Activated CD4-positive, alpha-beta memory T cell treated with anti-CD3 and anti-CD28 coated beads for 36 hours (primary cell): ENCODE results near the gene NEURL1B. TPM values are rescaled to one million over a fixed set of nuclear protein-coding genes. Genes with fewer than 3 reads are reported as not detected.
"Not testable (repeated sequence)": the region's sequence is repeated elsewhere in the genome, so short reads cannot be mapped to it uniquely, and the experiment has no call there.

Experiments used
- CTCF ChIA-PET: fragments of 350-600 bp; sonication (Branson Sonifier 250); formaldehyde crosslinking; loops from one replicate; lab custom pipeline; 2021; ENCODE audit warnings: antibody characterized with exemption, inconsistent platforms; lab: Charles Lee
- POLR2A ChIA-PET: fragments of 350-600 bp; sonication (Branson Sonifier 250); formaldehyde crosslinking; loops from one replicate; lab custom pipeline; 2021; ENCODE audit warnings: antibody characterized with exemption; lab: Charles Lee
- DNase-seq: peaks from one replicate; pipeline ENCODE4 v3.0.0-alpha.2; 2020
- H3K27ac Mint-ChIP-seq: one replicate; pipeline ENCODE4 v1.8.0; 2021; ENCODE audit warnings: mixed read lengths
- H3K27me3 Mint-ChIP-seq: one replicate; pipeline ENCODE4 v1.8.0; 2021; ENCODE audit warnings: mixed read lengths
- H3K36me3 Mint-ChIP-seq: one replicate; pipeline ENCODE4 v1.8.0; 2021; ENCODE audit warnings: mixed read lengths
- H3K4me1 Mint-ChIP-seq: one replicate; pipeline ENCODE4 v1.8.0; 2021; ENCODE audit warnings: low read depth, mixed read lengths
- H3K4me3 Mint-ChIP-seq: one replicate; pipeline ENCODE4 v1.8.0; 2021; ENCODE audit warnings: mild to moderate bottlenecking, mixed read lengths
- H3K9me3 Mint-ChIP-seq: one replicate; pipeline ENCODE4 v1.8.0; 2021; ENCODE audit warnings: mixed read lengths
- intact Hi-C: fragments of 100-400 bp; cut with micrococcal nuclease; formaldehyde crosslinking; loops from one replicate; pipeline ENCODE4 v1.15.1; 2023
- total RNA-seq, 2 experiments: library from RNA; stranded (reverse); gene quantifications; one replicate each; pipeline ENCODE4 v1.2.3, GENCODE V29; 2021

Gene NEURL1B
- total RNA-seq, 2 experiments from 2014 or later = 0.29 to 0.38 TPM

- ChIA-PET CTCF (no interaction called here), POLR2A (no interaction called here)
- H3K27me3 Mint-ChIP-seq = peaks cover 7% of the 10 kb centered on the region
- intact Hi-C loops = no loop called here
- no peak for DNase-seq
- no peaks in the 10 kb centered on the region for H3K9me3 Mint-ChIP-seq
- no peak overlapping the region for H3K4me3 Mint-ChIP-seq
- H3K36me3 Mint-ChIP-seq = no peaks in the 10 kb centered on the region
- H3K27ac Mint-ChIP-seq = no peak overlapping the region
- no peaks in the 10 kb centered on the region for H3K4me1 Mint-ChIP-seq
Observed at GRCh38 chr5:172599204-172599567, 41.9 kb upstream of the NEURL1B start.

GRCh38 chr5:172600571-172600970 lies 40.5 kb upstream of the NEURL1B start:
- Mint-ChIP-seq H3K4me3 (no peak overlapping the region), H3K36me3 (no peaks in the 10 kb centered on the region), H3K9me3 (no peaks in the 10 kb centered on the region), H3K4me1 (no peaks in the 10 kb centered on the region), H3K27me3 (peaks cover 7% of the 10 kb centered on the region), H3K27ac (no peak overlapping the region)
- CTCF ChIA-PET = no interaction called here
- POLR2A ChIA-PET = no interaction called here
- intact Hi-C loops = no loop called here
- DNase-seq = no peak

GRCh38 chr5:172601576-172601975 lies 39.5 kb upstream of the NEURL1B start:
- intact Hi-C loops, CTCF ChIA-PET, H3K4me3 Mint-ChIP-seq, DNase-seq, H3K4me1 Mint-ChIP-seq, H3K27ac Mint-ChIP-seq, POLR2A ChIA-PET, H3K27me3 Mint-ChIP-seq, H3K36me3 Mint-ChIP-seq, H3K9me3 Mint-ChIP-seq: not testable (repeated sequence)

GRCh38 chr5:172602783-172603231 lies 38.3 kb upstream of the NEURL1B start:
- POLR2A ChIA-PET = no interaction called here

GRCh38 chr5:172603251-172603806 lies 37.7 kb upstream of the NEURL1B start:
- no peak for DNase-seq
- Mint-ChIP-seq H3K4me1 (no peaks in the 10 kb centered on the region), H3K27ac (no peak overlapping the region), H3K27me3 (peaks cover 10% of the 10 kb centered on the region), H3K4me3 (no peak overlapping the region), H3K9me3 (no peaks in the 10 kb centered on the region), H3K36me3 (no peaks in the 10 kb centered on the region)
- ChIA-PET POLR2A (no interaction called here), CTCF (no interaction called here)
- intact Hi-C loops = no loop called here

More at GRCh38 chr5:172602783-172603231, 38.3 kb upstream of the NEURL1B start:
- Mint-ChIP-seq H3K27me3 (peaks cover 10% of the 10 kb centered on the region), H3K4me1 (no peaks in the 10 kb centered on the region), H3K9me3 (no peaks in the 10 kb centered on the region), H3K27ac (no peak overlapping the region), H3K4me3 (no peak overlapping the region), H3K36me3 (no peaks in the 10 kb centered on the region)
- CTCF ChIA-PET = no interaction called here
- intact Hi-C loops = no loop called here
- no peak for DNase-seq

GRCh38 chr5:172605466-172605865 lies 35.6 kb upstream of the NEURL1B start:
- H3K4me3 Mint-ChIP-seq = no peak overlapping the region
- peaks cover 12% of the 10 kb centered on the region for H3K27me3 Mint-ChIP-seq
- intact Hi-C loops = no loop called here
- H3K4me1 Mint-ChIP-seq = no peaks in the 10 kb centered on the region
- POLR2A ChIA-PET = no interaction called here
- H3K9me3 Mint-ChIP-seq = no peaks in the 10 kb centered on the region
- no peak for DNase-seq
- H3K27ac Mint-ChIP-seq = no peak overlapping the region
- no peaks in the 10 kb centered on the region for H3K36me3 Mint-ChIP-seq
- CTCF ChIA-PET = no interaction called here

GRCh38 chr5:172606156-172606785 lies 34.8 kb upstream of the NEURL1B start:
- ChIA-PET POLR2A (no interaction called here), CTCF (interaction anchor here (0.7 kb wide), 1 partner anchor 91 kb away, joined by 3 read pairs; no protein-coding TSS in a partner anchor)
- Mint-ChIP-seq H3K27ac (no peak overlapping the region), H3K4me1 (no peaks in the 10 kb centered on the region), H3K4me3 (no peak overlapping the region), H3K9me3 (no peaks in the 10 kb centered on the region), H3K27me3 (peaks cover 14% of the 10 kb centered on the region), H3K36me3 (no peaks in the 10 kb centered on the region)
- intact Hi-C loops = no loop called here
- no peak for DNase-seq

GRCh38 chr5:172607213-172607793 lies 33.8 kb upstream of the NEURL1B start:
- ChIA-PET CTCF (interaction anchor here (0.6 kb wide), 1 partner anchor 92 kb away, joined by 3 read pairs; no protein-coding TSS in a partner anchor), POLR2A (no interaction called here)
- intact Hi-C loops = no loop called here
- Mint-ChIP-seq H3K27ac (no peak overlapping the region), H3K9me3 (no peaks in the 10 kb centered on the region), H3K4me3 (no peak overlapping the region), H3K27me3 (peaks cover 13% of the 10 kb centered on the region), H3K4me1 (no peaks in the 10 kb centered on the region), H3K36me3 (no peaks in the 10 kb centered on the region)
- DNase-seq = no peak

GRCh38 chr5:172608773-172609172 lies 32.3 kb upstream of the NEURL1B start:
- Mint-ChIP-seq H3K4me3 (no peak overlapping the region), H3K9me3 (peaks cover 2% of the 10 kb centered on the region), H3K4me1 (no peaks in the 10 kb centered on the region), H3K27ac (no peak overlapping the region), H3K36me3 (no peaks in the 10 kb centered on the region), H3K27me3 (peaks cover 10% of the 10 kb centered on the region)
- intact Hi-C loops = no loop called here
- CTCF ChIA-PET = no interaction called here
- DNase-seq = no peak
- POLR2A ChIA-PET = no interaction called here

GRCh38 chr5:172610643-172611042 lies 30.4 kb upstream of the NEURL1B start:
- POLR2A ChIA-PET = no interaction called here
- Mint-ChIP-seq H3K27me3 (peaks cover 10% of the 10 kb centered on the region), H3K27ac (no peak overlapping the region), H3K4me1 (no peaks in the 10 kb centered on the region), H3K36me3 (no peaks in the 10 kb centered on the region), H3K9me3 (peaks cover 4% of the 10 kb centered on the region), H3K4me3 (no peak overlapping the region)
- CTCF ChIA-PET = no interaction called here
- intact Hi-C loops = no loop called here
- DNase-seq = no peak

- Mint-ChIP-seq H3K9me3 (peaks cover 4% of the 10 kb centered on the region), H3K36me3 (no peaks in the 10 kb centered on the region), H3K27me3 (peaks cover 10% of the 10 kb centered on the region), H3K27ac (no peak overlapping the region), H3K4me3 (no peak overlapping the region), H3K4me1 (no peaks in the 10 kb centered on the region)
- DNase-seq = no peak
- intact Hi-C loops = no loop called here
- CTCF ChIA-PET = no interaction called here
- POLR2A ChIA-PET = no interaction called here
Observed at GRCh38 chr5:172611913-172612312, 29.1 kb upstream of the NEURL1B start.

GRCh38 chr5:172612771-172613170 lies 28.3 kb upstream of the NEURL1B start:
- intact Hi-C loops = no loop called here
- no peak overlapping the region for H3K4me3 Mint-ChIP-seq
- H3K36me3 Mint-ChIP-seq = no peaks in the 10 kb centered on the region
- ChIA-PET POLR2A (no interaction called here), CTCF (no interaction called here)
- no peak for DNase-seq
- no peak overlapping the region for H3K27ac Mint-ChIP-seq
- no peaks in the 10 kb centered on the region for H3K4me1 Mint-ChIP-seq
- H3K9me3 Mint-ChIP-seq = peaks cover 4% of the 10 kb centered on the region
- peaks cover 7% of the 10 kb centered on the region for H3K27me3 Mint-ChIP-seq

GRCh38 chr5:172616136-172616535 lies 24.9 kb upstream of the NEURL1B start:
- H3K4me1 Mint-ChIP-seq = no peaks in the 10 kb centered on the region
- no peak for DNase-seq
- no peak overlapping the region for H3K4me3 Mint-ChIP-seq
- peaks cover 4% of the 10 kb centered on the region for H3K9me3 Mint-ChIP-seq
- ChIA-PET CTCF (no interaction called here), POLR2A (no interaction called here)
- peaks cover 2% of the 10 kb centered on the region for H3K27me3 Mint-ChIP-seq
- H3K36me3 Mint-ChIP-seq = no peaks in the 10 kb centered on the region
- intact Hi-C loops = no loop called here
- H3K27ac Mint-ChIP-seq = no peak overlapping the region
